COLO829 (cell line): Measurements from ENCODE around the gene RRP36.
A peak's percentile ranks its signal among the peaks of the same experiment; 100 is the strongest.

Source experiments
- DNase-seq: peaks from one replicate; pipeline ENCODE4 v3.0.0; 2012; ENCODE audit warnings: low spot score

Gene RRP36

DNA sequence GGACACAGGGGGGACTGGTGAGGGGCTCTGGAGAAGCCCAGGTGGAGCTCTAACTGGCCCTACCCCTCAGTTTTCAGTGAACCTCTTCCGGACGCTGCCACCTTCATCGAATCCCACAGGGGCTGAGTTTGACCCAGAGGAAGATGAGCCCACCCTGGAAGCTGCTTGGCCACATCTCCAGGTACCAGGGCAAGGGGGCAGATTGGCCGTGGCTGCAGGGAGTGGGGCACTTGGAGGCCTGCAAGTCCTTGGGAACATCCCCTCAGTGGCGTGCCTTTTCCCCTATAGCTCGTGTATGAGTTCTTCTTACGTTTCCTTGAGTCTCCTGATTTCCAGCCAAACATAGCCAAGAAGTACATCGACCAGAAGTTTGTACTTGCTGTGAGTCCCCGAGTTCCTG, 14.3 kb upstream of the RRP36 start:
- DNase-seq = no peak

DNA sequence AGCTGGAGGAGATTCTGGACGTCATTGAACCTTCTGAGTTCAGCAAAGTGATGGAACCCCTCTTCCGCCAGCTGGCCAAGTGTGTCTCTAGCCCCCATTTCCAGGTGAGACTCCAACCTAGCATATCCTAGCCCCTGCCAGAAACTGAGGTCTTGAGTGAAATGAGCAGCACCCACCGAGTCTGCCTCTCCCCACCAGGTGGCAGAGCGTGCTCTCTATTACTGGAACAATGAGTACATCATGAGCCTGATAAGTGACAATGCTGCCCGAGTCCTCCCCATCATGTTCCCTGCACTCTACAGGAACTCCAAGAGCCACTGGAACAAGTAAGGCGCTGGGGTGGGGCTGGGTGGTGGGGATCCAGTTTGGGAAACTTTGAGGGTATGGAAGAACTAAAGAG, 12.3 kb upstream of the RRP36 start:
- no peak for DNase-seq

DNA sequence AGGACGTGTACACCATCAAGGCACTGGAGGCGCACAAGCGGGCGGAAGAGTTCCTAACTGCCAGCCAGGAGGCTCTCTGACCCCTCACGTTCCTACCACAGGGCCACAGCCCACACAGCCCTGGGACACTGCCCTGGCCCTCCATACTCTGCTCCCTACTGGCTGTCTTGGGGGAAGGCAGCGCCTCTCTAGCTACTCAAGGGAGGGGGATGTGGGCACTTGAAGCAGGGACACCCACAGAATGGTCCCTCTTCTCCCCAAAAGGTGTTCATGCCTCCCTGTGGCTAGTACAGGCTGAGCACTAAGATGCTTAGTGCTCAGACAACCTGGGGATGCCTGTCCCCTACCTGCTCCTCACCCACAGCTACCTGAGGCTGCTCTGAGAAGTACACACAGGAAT, 10.2 kb upstream of the RRP36 start:
- no peak for DNase-seq

DNA sequence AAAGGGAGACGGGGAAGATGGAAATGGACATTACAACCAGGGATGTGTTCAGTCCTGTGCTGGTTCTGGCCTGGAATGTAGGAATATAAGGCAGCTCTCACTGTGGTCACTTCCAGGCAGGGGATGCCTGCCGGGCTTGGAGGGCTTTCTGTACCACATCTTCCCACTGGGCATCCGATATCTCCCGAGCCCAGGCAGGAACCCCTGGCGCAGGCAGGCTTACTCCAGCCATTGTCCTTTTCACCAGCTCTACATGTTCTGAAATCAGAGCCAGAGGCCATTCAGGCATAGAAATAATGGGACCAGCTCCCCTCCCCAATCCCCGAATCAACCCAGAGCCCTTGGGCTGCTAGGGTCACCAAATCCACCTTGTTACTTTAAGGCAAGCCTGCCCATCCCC, 9.1 kb upstream of the RRP36 start:
- DNase-seq = no peak

DNA sequence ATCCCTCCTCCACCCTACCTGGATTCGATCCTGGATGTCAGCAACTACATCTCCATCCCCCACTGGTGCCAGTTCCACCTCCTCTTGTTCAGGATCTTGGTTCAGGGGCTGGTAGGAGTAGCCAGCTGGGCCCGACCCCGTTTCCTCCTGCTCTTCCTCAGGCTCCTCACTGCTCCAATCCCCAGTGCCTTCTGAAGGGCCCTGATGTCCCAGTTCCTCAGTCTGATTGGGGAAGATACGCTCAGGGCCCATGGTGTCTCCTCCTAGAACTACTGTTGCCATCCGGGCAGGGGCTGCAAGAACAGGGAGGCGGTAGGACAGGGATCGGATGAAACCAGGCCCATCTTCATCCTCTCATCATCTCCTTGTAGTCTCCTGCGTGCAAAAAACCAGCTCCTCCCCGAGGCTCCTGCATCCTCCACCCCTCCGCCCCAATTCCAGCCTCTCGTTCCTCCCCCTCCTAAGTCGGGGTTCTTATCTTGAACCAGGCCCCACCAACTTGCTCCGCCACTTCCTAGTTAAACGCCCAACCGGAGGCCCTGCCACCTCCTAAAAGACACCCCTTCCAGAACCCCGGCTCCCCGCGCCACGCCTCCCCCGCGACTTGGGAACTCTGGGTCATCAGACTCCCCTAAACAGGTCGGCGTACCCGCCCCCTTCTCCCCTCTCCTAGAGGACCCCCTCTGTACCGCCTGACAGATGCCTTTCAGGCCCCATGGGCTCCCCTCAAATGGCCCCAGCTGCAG, 8.2 kb upstream of the RRP36 start:
- no peak for DNase-seq

DNA sequence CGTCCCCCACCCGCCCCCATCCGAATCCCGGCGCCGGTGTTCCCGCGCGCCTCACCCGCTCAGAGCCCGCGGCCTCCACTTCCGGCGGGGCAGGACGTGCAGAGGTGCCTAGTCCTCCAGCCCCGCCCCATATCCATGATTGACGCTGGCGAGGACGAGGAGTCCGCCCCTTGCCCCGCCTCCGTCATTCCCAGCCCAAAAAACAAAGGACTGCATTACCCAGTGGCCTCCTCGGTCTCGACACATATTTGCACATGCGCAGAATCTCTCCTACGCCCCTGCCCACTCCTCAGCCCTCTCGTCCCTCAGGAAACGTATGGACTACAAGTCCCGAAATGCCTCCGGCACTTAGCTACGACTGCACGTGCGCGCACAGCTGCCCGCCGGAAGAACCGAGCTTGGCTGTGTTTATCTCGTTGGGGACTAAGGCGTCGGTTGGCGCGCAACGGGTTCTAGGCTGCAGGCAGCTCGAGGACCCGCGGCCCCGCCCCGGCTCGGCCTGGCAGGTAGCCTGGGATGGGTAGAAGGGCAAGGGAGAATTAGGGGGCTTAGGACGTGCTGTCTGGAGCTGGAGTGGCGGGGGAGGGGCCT, 7.5 kb upstream of the RRP36 start, which contains the start of the genes KLHDC3 and MEA1:
Gene KLHDC3, plus strand, starts transcription at position 407 of the 591 bp plus-strand sequence. CDS start 2,944 bp downstream, outside the sequence.
Gene MEA1, minus strand, starts transcription at position 104 of the 591 bp plus-strand sequence. CDS start 133 bp downstream, outside the sequence.
- peak; percentile 100 for DNase-seq

DNA sequence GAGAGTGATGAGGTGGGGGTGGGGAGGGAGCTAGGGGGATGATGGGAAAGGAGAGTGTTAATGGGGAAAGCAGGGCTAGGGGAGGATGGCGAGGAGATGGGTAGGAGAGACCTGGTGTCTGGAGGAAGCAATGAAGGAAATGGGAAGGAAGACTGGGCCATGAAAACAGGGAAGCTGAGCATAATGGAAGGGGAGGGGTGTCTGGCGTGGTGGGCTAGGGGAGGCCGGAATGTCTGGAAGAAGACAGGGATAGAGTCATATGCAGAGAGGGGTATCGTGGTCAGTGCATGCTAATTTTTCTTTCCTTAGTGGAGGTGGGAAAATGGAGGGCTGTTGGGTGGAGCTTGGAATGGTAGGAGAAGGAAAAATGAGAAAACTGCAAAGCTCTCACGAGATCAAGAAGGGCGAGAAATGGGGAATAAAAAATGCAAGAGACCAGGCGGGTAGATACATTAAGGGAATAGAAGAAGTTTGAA, 7.0 kb upstream of the RRP36 start:
- peak; percentile 30 for DNase-seq

DNA sequence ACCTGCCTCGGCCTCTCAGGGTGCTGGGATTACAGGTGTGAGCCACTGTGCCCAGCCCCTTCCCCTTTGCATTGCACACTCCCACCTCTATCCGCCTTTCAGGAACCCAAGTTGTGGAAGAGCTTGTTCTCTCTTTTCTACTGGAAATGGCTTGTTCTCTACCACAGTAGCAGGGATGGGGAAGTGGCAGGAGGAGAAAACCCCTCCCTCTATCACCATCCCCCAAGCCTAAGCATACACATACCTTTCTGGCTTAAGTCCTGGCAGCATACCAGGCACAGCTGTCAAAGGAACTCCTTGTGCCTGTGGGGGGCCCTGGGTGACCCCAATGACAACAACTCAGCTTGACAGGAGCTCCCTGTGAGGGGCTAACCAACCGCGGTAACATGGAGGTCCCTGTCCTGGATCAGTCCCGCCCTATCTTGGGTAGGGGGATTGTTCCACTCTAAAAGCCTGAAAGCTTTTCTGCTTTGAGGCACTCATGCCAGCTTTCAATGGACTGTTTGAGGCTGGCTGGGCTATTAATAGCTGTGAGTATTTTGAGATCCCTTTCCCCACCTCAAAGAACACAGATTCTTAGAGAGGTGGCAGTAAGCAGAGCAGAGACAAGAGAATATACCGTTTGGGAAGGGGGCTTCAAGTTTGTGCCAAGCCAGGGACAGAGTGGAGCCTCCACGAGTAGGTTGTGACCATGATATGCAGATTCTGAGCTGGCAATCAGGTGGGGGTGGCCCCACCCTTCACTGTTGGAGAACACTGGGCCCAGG, 5.1 kb upstream of the RRP36 start:
- DNase-seq = no peak

DNA sequence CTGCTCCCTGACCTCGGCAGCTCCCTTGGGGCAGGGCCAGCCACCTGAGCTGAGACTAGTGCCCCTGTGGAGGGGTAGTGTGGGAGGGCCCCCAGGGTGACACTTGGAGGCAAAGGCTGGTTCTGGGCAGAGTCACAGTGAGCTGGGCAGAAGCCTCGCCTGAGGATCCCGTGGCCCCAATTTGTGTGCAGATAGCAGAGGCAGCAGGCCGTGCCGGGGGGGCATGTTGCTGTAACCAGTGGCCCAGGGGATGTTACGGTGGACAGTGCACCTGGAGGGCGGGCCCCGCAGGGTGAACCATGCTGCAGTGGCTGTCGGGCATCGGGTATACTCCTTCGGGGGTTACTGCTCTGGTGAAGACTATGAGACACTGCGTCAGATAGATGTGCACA, 4.5 kb upstream of the RRP36 start:
- DNase-seq = no peak

DNA sequence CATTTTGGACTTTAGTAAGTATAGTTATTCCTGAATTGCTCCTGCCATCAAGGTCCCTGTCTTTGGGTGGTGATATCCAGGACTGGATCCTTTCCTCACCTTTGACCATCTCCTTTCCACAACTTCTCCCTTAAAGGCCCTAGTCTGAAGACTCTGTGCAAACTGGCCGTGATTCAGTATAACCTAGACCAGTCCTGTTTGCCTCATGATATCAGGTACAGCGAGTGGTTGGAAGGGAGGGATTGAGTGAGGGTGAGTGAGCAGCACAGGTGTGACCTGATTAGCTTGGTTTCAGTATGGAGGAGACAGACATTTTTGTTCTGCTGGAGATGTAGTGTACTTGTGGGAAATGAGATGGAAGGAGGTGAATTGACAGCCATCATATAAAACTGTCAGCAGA, 2.3 kb upstream of the RRP36 start:
- DNase-seq = no peak

DNA sequence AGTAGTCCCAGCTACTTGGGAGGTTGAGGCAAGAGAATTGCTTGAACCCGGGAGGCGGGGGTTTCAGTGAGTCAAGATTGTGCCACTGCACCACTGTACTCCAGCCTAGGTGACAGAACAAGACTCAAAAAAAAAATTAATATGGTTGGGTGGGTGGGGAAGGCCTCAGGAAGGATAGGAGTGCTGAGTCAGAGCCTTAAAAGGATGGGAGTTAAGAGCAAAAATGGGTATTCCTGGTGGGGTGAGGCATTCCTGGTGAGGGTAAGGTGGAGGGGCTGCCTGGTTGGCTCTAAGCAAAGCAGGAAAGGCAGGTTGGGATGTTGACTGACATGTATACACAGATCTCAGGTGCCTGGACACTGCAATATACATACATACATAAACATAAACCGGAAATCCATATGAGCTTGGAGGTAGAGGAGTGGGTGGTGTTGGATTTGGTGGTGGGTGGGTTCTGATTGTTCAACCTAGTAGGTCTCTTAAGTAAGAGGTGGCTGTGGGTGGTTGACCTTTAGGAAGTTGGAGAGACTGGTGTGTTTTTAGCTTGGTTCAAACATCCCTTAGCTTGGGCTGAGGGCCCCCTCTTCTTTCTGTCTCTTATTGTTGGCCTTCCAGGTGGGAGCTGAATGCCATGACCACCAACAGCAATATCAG, 1.2 kb upstream of the RRP36 start:
- DNase-seq = no peak

DNA sequence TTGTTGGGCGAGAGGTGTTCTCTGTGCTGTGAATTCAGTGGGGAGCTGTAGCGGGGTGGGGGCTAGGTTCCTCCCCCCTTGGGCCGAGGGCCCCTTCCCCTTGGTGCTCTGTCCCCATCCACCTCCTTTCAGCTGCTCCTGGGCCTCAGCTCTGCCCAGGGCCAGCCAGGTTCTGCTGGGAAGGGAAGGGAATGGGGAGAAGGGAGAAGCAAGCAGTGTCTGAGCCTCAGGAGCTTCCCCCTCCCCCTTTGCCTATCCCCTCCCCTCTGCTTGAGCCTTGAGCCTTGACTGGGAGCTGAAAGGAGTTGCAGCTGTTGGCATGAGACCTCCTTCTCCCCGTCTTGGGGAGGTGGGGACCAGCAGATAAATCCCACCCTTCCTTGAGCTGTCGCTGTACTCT, 576 bp upstream of the RRP36 start:
- no peak for DNase-seq

DNA sequence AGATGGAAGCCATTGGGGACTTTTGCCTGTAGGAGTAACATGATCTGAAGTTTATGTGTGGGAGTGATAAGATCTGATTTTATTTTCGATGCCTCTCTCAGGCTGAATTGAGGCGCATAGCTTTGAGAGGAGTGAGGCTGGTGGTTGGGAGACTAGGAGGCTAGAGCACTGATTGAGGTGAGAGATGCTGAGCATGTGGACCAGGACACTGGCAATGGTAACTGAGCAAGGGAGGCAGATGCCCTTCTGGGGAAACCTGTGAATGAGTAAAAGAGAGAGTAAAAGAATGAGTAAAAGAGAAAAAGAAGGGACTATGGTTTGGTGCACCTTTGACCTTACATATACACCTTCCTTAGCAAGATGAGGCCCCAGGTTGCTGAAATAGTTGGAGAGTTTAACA, 3.0 kb downstream of the RRP36 start:
- DNase-seq = no peak

DNA sequence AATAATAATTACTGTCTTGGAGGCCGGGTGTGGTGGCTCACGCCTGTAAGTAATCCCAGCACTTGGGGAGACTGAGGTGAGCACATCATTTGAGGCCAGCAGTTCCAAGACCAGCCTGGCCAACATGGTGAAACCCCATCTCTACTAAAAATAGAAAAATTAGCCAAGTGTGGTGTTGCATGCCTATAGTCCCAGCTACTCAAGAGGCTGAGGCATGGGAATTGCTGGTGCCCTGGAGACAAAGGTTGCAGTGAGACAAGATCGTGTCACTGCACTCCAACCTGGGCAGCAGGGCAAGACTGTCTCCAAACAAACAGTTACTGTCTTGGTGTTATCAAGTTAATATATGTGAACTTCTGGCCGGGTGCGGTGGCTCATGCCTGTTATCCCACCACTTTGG, 4.9 kb downstream of the RRP36 start:
- no peak for DNase-seq

DNA sequence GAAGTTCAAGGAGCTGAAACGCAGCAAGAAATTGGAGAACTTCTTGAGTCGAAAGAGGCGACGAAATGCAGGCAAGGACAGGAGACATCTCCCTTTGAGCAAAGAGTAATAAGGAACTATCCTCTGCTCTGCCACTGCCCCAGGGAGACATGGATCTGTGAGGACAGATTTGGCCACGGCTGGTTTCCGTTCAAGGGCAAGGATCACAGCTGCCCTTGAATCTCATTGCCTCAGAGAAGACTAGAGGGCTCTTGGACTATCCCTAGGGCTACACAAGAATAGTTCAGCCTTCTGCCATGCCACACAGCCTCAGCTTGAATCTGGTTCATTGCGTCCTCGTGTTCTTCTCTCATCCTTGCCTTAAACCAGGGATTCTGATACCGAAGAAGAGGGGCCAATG, 7.7 kb downstream of the RRP36 start:
- DNase-seq = no peak

DNA sequence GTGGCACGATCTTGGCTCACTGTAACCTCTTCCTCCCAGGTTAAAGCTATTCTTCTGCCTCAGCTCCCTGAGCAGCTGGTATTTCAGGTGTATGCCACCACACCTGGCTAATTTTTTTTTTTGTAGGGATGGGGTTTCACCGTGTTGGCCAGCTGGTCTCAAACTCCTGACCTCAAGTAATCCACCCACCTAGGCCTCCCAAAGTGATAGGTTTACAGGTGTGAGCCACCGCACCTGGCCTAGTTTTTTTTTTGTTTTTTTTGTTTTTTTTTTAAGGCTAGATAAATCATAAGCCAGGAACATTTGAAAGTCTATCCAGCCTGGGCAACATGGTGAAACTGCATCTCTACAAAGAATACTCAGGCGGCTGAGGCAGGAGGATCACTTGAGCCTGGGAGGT, 10.9 kb downstream of the RRP36 start:
- no peak for DNase-seq

DNA sequence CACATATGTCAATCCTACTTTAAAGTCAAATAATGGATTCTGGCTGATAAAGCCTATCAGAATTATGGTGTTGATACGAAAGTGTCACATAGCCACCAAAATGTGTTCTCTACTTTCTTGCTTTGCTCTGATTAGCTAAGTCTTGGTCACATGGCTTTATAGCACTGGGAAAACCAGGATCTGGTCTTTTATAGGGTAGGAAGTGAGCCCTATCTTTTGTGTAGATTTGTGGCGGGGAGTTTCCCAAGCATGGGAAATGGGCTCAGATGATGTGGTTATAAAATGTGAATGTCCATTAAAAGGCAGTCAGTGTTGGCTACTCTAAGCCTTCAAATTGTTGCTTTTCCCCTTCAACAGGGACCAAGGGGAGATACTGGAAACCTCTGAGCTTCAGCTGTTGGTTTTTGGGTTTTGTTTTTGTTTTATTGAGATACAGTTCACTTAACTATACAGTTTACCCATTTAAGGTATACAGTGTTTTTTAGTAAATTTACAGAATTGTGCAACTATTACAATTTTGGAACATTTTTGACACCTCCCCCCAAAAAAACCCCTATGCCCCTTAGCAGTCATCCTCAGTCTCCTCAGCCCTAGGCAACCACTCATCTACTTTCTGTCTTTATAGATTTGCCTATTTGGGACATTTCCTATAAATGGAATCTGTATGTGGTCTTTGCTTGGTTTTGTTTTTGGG, 12.2 kb downstream of the RRP36 start:
- no peak for DNase-seq

DNA sequence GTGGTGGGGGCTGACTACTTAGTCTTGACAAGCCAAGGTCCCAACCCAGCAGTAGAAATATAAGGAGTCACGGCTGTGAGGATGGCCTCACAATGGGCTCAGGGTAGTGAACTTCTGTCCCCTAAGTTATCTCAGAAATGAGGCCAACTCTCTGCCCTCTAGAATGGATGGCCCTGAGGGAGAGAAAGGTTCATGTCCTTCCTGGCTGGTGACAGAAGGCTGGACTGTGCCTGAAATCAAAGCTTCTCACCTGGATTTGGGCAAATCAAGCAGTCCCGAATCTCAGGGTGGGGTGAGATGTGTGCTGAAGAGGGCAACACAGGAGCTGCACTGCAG, 12.7 kb downstream of the RRP36 start:
- DNase-seq = no peak

DNA sequence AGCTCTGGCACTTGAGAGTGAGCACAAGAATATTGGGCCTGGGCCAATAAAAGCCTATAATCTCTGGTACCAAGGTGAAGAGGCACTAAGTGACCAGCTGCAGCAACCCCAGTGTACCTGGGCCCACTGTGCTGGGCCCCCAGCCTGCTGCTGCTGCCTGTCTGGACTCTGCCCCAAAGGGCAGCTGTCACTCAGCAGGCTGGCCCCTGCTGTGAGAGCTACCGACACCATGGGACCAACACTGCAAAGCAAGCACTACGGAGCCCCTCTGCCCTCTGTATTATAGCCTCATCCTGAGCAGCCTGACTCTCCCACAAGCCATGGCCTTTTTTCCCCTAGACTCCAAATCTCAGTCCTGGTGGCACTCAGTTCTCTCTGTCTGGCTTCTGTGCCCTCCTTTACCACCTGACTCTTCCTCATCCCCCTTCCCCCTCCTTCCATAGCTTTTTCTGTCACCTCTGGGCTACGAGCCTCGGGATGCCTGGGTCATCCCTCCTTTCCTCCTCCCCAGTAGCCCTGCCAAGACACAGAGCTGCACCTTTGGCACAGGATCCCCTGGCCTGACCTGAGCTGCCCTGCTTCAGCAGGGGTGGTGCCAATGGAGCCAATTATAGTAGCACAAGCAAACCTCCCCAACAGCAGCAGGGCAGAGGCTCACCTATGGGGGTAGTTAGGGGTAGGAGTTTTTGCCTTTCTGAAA, 14.2 kb downstream of the RRP36 start:
- DNase-seq = no peak

DNA sequence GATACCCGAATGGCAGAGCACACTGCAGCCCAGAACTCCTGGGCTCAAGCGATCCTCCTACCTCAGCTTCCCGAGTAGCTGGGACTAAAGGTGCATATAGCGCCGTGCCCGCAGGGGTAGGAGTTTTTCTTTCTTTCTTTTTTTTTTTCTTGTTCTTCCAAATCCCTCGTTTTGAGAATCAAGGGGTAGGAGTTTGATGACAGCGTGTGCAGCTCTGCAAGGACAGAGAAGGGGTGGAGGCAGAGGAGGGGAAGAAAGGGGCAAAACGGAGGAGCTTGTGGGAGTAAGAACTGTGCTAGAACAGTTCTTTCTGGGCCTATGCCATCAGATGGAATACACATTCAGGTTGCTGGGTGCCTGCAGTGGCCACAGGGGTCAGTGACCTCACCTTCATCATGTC, 15.3 kb downstream of the RRP36 start:
- no peak for DNase-seq

DNA sequence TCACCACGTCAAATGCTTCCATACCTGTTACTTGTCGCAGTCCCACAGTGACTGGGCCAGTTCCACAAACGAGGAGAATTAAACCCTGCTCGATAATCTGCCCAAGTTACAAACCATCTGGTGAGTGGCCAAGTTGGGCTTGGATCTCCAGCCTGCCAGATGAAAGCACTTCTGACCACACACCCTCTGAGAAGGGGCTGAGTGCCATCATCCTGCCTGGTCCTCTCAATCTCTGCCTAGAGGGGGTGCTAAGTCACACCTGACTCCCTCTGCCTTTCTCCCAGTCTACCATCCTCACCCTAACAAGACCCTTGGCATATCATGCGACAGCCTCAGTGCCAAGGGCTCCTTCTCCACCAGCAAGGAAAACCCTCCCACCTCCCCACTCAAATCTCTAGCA, 15.8 kb downstream of the RRP36 start:
- no peak for DNase-seq
